ENCODE measurements around the gene NXPH2.
"Not testable (repeated sequence)": the region's sequence is repeated elsewhere in the genome, so short reads cannot be mapped to it uniquely, and the experiment has no call there.

NXPH2 gene

DNA sequence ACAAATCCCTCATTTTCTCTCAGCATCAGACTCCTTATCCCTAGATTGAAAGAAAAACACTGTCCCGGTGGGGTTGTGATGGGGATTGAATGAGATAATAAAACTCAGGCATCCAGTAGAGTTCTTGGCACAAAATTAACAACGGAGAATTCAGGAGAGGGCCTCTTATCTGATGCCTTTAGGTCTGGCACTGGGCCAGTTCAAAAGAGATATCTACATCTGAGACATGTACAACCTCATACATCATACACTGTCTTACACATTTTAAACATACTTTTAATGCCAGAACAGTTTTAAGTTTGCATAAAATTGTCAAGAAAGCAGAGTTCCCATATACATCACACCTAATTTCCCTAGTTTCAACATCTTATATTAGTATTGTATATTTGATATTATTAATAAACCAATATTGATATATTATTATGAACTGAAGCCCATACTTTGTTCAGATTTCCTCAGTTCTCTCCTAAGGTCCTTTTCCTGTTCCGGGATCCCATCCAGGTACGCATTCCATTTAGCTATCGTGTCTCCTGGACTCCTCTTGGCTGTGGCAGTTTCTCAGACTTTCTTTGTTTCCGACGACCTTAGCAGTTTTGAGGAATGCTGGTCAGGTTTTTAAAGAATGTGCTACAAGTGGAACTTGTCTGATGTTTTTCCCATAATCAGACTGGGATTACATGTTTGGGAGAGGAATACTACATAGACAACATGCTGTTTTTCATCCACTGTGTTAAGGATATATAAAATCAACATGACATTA is 27.8 kb downstream of the NXPH2 start:
- no peak for FAIRE-seq

- FAIRE-seq = no peak
These were observed 35.5 kb downstream of the NXPH2 start for GRCh38 chr2:138744713-138745112.

GRCh38 chr2:138742441-138743057 is 37.6 kb downstream of the NXPH2 start:
- FAIRE-seq = no peak

GRCh38 chr2:138741851-138742250 is 38.3 kb downstream of the NXPH2 start:
- FAIRE-seq = no peak

- FAIRE-seq = not testable (repeated sequence)
These were observed 43.1 kb downstream of the NXPH2 start for GRCh38 chr2:138737009-138737554.

DNA sequence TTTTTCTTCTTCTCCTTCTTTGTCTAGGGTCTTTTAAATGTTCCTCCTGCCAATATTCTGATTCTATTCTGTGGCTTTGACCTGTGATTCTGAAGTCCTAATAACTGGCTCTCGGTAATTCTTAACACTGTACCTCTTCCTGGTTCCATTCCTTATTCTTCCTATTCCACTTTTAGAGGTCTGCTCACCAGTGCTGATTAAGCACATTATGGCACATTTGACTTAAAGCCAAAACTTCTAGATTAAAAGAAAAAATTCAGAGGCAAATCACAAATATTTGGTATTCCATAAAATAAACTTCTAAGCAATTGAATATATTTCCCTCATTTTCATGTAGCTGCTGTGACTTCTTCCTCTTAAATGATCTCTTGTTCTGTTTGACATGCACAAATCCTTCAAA is 47.5 kb downstream of the NXPH2 start:
- FAIRE-seq = no peak

GRCh38 chr2:138730497-138731030 is 49.6 kb downstream of the NXPH2 start:
- FAIRE-seq = no peak

DNA sequence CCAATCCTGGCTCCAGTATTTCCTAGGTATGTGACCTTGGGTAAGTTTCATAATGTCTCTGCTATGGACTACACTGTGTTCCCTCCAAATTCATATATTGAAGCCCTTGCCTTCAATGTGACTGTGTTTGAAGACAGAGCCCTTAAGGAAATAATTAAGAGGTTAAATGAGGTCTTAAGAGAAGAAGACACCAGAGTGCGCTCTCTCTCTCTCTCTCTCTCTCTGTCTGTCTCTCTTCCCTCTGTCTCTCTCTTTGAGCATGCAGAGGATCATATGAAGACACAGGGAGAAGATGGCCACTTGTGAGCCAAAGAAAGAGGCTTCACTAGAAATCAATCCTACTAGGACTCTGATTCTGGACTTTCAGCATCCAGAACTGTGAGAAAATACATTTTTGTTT is 52.2 kb downstream of the NXPH2 start:
- no peak for FAIRE-seq

- no peak for FAIRE-seq
These were observed 53.5 kb downstream of the NXPH2 start for GRCh38 chr2:138726681-138727080.

- FAIRE-seq = no peak
These were observed 55.3 kb downstream of the NXPH2 start for GRCh38 chr2:138724729-138725459.

DNA sequence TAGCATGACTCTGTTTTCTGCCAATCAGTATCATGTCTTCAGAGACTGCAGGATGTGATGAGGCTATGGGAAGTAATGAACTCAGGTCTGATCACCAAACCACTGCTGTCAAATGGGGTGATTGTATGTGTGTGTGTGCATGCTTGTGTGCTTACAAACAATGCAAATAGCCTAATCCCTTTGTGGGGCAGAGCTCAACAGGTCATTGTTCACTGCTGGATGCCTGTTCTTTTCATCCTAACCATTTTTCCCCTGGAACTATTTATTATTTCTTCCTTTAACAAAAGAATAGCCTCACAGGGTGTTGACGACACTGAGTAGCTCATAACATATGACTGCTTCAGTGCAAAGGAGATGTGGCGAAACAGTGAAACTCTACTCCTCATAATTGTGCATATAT is 55.9 kb downstream of the NXPH2 start:
- FAIRE-seq = no peak

DNA sequence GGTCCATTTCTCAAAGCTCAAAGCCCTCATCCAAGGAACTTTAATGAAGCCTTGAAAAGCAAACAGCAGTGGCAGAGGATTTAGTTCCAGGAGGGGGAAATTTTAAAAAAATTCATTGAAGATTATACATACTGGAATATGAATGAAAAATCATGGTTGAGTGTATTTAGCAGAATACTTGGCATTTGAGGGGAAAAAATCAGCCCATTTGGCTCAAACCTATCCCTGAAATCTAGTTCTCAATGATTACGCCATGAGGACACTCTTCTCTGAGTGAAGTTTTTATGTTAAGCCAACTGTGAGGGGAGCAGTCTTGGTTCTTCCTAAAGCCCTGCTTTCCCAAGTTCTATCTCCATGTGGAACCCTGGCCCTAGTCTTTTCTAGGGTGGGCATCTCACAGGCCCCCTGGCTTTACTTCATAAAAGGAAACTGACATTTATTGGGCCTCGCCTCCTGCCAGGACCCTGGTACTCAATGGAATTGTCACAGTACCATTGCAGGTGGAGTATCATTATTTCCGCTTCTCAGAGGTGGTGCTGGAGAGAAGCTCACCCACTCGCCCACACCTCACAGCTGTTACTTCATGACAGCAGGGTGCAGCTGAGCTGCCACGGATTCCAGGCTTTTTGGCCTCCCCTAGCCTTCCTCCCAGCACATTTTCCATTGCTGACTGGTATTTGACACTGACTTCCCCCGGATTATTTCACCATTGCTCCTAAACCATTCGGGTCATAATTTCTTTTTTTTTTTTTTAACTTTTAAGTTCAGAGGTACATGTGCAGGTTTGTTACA is 56.8 kb downstream of the NXPH2 start:
- FAIRE-seq = no peak

GRCh38 chr2:138722316-138722715 is 57.9 kb downstream of the NXPH2 start:
- FAIRE-seq = no peak

DNA sequence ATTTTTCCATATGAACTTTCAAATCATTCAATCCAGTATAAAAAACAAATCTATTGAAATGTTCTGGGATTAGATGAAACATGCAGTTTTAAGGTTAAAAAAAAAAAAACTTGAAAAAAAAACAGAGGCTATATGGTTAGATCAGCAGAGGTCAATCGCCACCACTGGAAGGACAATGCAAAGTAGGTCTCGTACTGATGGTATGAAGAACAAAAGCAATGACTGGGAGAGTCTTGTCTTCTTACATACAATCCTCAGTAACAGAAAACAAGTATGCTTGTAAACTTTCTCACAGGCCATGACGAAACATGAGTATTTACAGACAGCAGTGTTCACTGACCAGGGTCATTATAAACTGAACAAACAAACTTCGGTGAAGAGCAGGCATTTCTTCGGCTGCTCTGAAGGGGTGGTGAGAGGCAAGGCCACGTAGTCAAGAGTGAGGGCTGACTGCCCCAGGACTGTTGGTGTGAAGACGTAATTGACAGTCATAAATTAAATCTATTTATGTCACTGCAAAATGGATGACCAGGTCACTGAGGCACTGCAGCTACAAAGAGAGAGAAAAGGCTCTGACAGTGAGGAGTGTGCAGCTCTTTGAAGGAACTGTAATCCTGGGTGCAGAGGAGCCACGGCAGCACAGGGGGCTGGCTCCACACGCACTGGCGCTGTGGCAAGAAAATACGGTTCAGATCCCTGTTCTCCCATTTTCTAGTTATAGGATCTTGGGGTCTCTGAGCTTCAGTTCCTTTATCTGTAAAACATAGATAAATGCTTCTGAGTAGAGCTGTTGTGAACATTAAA is 60.0 kb downstream of the NXPH2 start:
- no peak for FAIRE-seq

DNA sequence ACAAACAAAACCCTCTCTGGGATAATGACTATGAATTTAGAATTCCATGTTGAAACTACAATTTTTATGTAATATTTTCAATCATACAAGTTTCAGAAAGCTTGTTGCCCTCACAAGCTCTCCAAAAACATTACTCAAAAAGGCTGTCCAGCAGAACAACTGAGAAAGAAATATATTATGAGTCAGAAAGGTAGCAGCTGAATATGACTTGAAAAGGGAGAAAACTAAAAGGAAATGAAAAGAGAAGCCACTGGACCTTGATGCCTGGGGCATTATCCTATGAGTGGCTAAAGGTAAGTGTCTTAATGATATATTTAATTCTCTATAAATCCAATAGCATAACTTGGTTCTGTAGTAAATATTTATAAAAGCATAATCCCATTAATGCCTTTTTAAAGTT is 61.8 kb downstream of the NXPH2 start:
- no peak for FAIRE-seq

GRCh38 chr2:138716183-138716582 is 64.0 kb downstream of the NXPH2 start:
- no peak for FAIRE-seq

DNA sequence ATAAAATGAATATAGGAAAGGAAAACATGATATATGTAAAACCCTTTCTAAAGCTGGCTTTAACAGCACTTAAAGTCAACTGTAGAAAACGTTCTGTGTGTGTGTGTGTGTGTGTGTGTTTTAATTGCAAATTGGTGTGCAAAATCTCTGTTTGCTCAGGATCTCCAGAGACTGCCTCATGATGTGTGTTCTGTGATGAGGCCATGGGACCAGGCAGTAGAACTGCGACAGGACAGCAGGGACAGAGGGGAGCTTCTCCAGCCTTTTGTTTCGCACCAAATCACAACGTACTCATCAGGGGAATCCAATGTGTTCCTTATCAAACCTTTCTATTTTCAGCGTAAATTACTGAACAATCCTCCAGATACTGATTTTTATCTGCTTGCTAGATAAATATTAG is 66.7 kb downstream of the NXPH2 start:
- no peak for FAIRE-seq

DNA sequence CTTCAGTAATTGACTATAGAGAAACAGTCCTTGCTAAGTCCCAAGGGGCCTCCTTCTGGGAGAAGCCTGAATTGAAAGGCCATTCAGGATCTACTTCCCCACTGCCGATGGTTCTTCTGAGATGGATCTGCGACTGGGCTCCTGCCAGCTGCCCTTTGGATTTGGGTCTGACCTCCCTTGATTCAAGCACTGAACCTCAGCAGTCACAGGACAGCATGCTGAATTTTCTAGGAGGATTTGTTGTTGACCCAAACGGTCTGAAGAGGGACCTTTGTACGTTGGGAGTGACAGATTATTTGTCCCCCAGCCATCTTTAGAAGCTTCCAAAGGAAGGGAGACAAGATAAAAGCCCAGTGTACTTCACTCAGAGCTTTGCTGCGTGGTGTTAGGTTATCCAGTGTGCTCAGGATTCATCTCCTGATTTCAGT is 67.1 kb downstream of the NXPH2 start:
- FAIRE-seq = no peak

DNA sequence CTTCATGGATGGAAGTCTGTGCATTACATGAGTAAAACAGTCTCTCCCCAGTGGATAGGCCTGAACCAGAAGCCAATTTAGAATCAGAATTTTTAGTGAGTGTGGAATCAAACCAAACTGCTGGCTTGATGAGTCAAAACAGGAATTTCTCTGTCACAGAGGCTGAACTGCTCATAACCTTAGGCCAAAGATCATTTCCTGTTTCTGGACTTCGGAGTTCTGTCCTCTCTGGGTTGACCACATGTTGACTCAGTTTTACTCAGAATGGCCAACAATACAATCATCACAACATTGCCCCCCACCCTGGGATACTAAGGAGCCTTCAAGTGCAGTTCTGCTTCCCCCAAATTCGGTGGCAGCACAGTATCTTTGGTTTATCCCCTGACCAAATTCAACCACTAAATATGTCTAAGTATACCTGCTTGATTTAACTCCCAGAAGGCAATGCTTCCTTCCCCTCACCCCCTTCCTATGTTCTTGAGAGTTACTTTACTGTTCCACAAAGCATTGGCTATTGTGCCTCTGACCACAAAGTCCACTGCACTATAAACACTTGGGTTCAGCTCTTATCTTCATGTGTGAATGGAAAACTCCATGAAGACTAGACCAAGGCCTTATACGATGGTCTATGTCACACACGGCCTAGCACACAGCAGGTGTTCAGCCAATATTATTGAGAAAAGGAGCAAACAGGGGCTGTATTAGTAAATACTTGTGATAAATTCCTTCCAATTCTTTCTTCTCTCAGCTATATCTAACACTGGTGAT is 67.8 kb downstream of the NXPH2 start:
- FAIRE-seq = no peak

GRCh38 chr2:138711812-138712211 is 68.4 kb downstream of the NXPH2 start:
- no peak for FAIRE-seq

GRCh38 chr2:138708682-138709241 is 71.4 kb downstream of the NXPH2 start:
- FAIRE-seq = no peak

Data from A204.1 (cell line).